Right lobe of liver (tissue), 6 donors: Measurements from ENCODE around the gene KLRC4. TPM values are rescaled to one million over a fixed set of nuclear protein-coding genes. Genes with fewer than 3 reads are reported as not detected.

Experiments used
- ATAC-seq, 4 donors: fragments of 200-7000 bp; cut with Tn5 transposase; one replicate each; pipeline ENCODE4 v1.9.1; 2020; ENCODE audit warnings: mild to moderate bottlenecking in 4 of 4, moderate library complexity in 4 of 4
- DNase-seq, 3 donors: peaks; one replicate each; pipeline ENCODE4 v3.0.0-alpha.2; 2020
- H3K27ac ChIP-seq, 3 donors: fragments of 200-600 bp; one replicate each; pipeline ENCODE4 v1.8.0; 2022
- H3K27me3 ChIP-seq, 2 donors: fragments of 200-600 bp; one replicate each; pipeline ENCODE4 v1.8.0; 2022
- H3K36me3 ChIP-seq, 4 donors: fragments of 200-600 bp; sonication (generic) in 1 of 4; one replicate each; pipeline versions ENCODE4 v1.5.1 to v1.8.0; 2017 to 2022; ENCODE audit warnings: control low read depth in 1 of 4
- H3K4me1 ChIP-seq, 4 donors: fragments of 200-600 bp; sonication (generic) in 1 of 4; one replicate each; pipeline versions ENCODE4 v1.5.1 to v1.8.0; 2017 to 2022; ENCODE audit warnings: control low read depth in 1 of 4
- H3K4me3 ChIP-seq, 3 donors: fragments of 200-600 bp; one replicate each; pipeline ENCODE4 v1.8.0; 2022
- H3K9me3 ChIP-seq, 4 donors: fragments of 200-600 bp; sonication (generic) in 1 of 4; one replicate each; pipeline versions ENCODE4 v1.5.1 to v1.8.0; 2017 to 2022; ENCODE audit warnings: control low read depth in 1 of 4
- POLR2A ChIP-seq: fragments of 450-650 bp; IDR thresholded peaks from one replicate; pipeline ENCODE4 v1.6.1; 2017; ENCODE audit warnings: antibody characterized with exemption, mild to moderate bottlenecking
- WGBS: methylation state at CpG from one replicate; pipeline ENCODE4 v1.1.6; 2018; ENCODE audit warnings: low coverage, low lambda C conversion rate; ENCODE audit not compliant: insufficient coverage; ENCODE audit errors: missing lambda C conversion rate; 5-methylcytosine and 5-hydroxymethylcytosine counted together
- intact Hi-C, 2 donors: fragments of 100-400 bp; cut with DNase I; formaldehyde crosslinking; loops; one replicate each; pipeline versions ENCODE4 v1.11.2 to v1.14.1; 2022
- total RNA-seq, 6 experiments: library from RNA; depleted of rRNA in 2 of 6; stranded (reverse); fragments of >200 nt in 2 of 6; fragmentation: NEBNext Ultra II Directional in 3 of 6; extraction: Animal tissue kit (Norgen Biotek cat#: 25700) in 3 of 6; gene quantifications; one replicate each; pipeline versions ENCODE4 v1.1.0 to v1.2.4, GENCODE V29; 2016 to 2023
- TF ChIP-seq, protein P1 (sequence below), 4 donors: fragments of 200-600 bp in 3 of 4; fragments of 450-650 bp in 1 of 4; IDR thresholded peaks; one replicate each; pipeline versions ENCODE4 v1.5.1 to v1.8.0; 2016 to 2022; ENCODE audit warnings: antibody characterized with exemption in 4 of 4, mild to moderate bottlenecking in 2 of 4
- donor health status: DM: no; HTN: yes; CAD: no.
- donor health status: DM: no; HTN: no; CAD: no.
- donor health status: DM: no; HTN: no; CAD: no.
- donor health status: DM: no; HTN: yes; CAD: no.
- donor health status: DM: no; HTN: yes; CAD: no.

Gene KLRC4
- total RNA-seq, 6 experiments from 2014 or later, result 0.39 TPM; not detected in 5

- 100% methylated on average over 1 of the region's 1 CpG for WGBS
- Histone ChIP-seq H3K9me3 (no peaks in the 10 kb centered on the region), H3K4me3 (no peak overlapping the region), H3K27ac (no peak overlapping the region), H3K36me3 (no peaks in the 10 kb centered on the region), H3K4me1 (no peaks in the 10 kb centered on the region), H3K27me3 (no peaks in the 10 kb centered on the region)
- intact Hi-C loops, result no loop called here
- DNase-seq (no peak), ATAC-seq (no peak)
- TF ChIP-seq, protein P1, sequence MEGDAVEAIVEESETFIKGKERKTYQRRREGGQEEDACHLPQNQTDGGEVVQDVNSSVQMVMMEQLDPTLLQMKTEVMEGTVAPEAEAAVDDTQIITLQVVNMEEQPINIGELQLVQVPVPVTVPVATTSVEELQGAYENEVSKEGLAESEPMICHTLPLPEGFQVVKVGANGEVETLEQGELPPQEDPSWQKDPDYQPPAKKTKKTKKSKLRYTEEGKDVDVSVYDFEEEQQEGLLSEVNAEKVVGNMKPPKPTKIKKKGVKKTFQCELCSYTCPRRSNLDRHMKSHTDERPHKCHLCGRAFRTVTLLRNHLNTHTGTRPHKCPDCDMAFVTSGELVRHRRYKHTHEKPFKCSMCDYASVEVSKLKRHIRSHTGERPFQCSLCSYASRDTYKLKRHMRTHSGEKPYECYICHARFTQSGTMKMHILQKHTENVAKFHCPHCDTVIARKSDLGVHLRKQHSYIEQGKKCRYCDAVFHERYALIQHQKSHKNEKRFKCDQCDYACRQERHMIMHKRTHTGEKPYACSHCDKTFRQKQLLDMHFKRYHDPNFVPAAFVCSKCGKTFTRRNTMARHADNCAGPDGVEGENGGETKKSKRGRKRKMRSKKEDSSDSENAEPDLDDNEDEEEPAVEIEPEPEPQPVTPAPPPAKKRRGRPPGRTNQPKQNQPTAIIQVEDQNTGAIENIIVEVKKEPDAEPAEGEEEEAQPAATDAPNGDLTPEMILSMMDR (IDR thresholded peaks at IDR 0.05), result no peak
- no peak for TF ChIP-seq POLR2A
Observed at GRCh38 chr12:10358969-10359368, 50.6 kb downstream of the KLRC4 start.

DNA sequence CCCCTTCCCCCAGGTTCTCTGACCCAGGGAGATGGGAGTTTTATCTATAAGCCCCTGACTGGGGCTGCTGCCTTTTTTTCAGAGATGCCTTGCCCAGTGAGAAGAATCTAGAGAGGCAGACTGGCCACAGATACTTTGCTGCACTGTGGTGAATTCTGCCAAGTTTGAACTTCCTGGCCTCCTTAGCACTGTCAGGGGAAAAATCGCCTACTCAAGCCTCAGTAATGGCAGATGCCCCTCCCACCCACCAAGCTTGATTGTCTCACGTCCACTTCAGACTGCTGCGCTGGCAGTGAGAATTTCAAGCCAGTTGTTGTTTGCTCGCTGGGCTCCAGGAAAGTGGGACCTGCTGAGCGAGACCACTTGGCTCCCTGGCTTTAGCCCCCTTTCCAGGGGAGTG lies 51.4 kb downstream of the KLRC4 start:
- H3K27me3 ChIP-seq, result no peaks in the 10 kb centered on the region
- no peak overlapping the region for H3K27ac ChIP-seq
- no peaks in the 10 kb centered on the region for H3K4me1 ChIP-seq
- H3K36me3 ChIP-seq, result no peaks in the 10 kb centered on the region
- 43% methylated on average over 1 of the region's 5 CpGs for WGBS
- no peak for ATAC-seq
- intact Hi-C loops, result no loop called here
- H3K4me3 ChIP-seq, result no peak overlapping the region
- TF ChIP-seq POLR2A, result no peak
- TF ChIP-seq, protein P1 (IDR thresholded peaks at IDR 0.05), result no peak
- DNase-seq, result no peak
- H3K9me3 ChIP-seq, result no peaks in the 10 kb centered on the region

Other genes with a start within 250 kb of the KLRC4 start
- 1 to 10 TPM in 2 of 6 experiments, under 1 TPM in 2, not detected in 2; 0.23 to 3.9 (median 0.77) TPM for gene OLR1, start 237.6 kb downstream of the KLRC4 start, total RNA-seq
- under 1 TPM in 2 of 6 experiments, not detected in 4; 0.06 TPM for gene TMEM52B, start 230.7 kb downstream of the KLRC4 start, total RNA-seq
- gene GABARAPL1, start 196.9 kb downstream of the KLRC4 start, total RNA-seq, result 100 to 1,000 TPM in 1 of 6 experiments, 10 to 100 TPM in 5; 59.5 to 123 (median 83.4) TPM
- gene KLRD1, start 101.9 kb downstream of the KLRC4 start, total RNA-seq, result 1 to 10 TPM in 3 of 6 experiments, under 1 TPM in 3; 0.68 to 2.3 (median 1.1) TPM
- 1 to 10 TPM in 3 of 6 experiments, under 1 TPM in 3; 0.24 to 1.5 (median 1.0) TPM for gene KLRK1, start 19.7 kb downstream of the KLRC4 start, total RNA-seq
- not detected for gene KLRC3, start 10.8 kb upstream of the KLRC4 start, total RNA-seq
- gene KLRC2, start 26.3 kb upstream of the KLRC4 start, total RNA-seq, result under 1 TPM in 4 of 6 experiments, not detected in 2; 0.31 to 0.68 (median 0.48) TPM
- gene KLRC1, start 43.6 kb upstream of the KLRC4 start, total RNA-seq, result under 1 TPM in 4 of 6 experiments, not detected in 2; 0.20 to 0.61 (median 0.28) TPM
- 1 to 10 TPM in 1 of 6 experiments, under 1 TPM in 3, not detected in 2; 0.19 to 1.4 (median 0.24) TPM for gene EIF2S3B, start 96.1 kb upstream of the KLRC4 start, total RNA-seq
- 10 to 100 TPM in 1 of 6 experiments, 1 to 10 TPM in 5; 6.6 to 11.8 (median 9.6) TPM for gene MAGOHB, start 203.9 kb upstream of the KLRC4 start, total RNA-seq